ENCODE data around the gene RXRB.
A peak's percentile ranks its signal among the peaks of the same experiment; 100 is the strongest.

RXRB gene

GRCh38 chr6:33200219-33201146 lies at the start of gene RXRB, which contains the start of gene SLC39A7:
TSS of gene RXRB (minus strand) at chr6:33200665. CDS start at chr6:33200476, 189 bp downstream.
TSS of gene SLC39A7 (plus strand) at chr6:33200867. CDS start at chr6:33201246, 379 bp downstream.
- H3K27me3 ChIP-seq (ENCODE audit: control insufficient read depth, insufficient read depth, low read length) = no peaks in the 10 kb centered on the region
- H3K4me3 ChIP-seq (ENCODE audit: low read length) = peak within 1 kb of the TSS; percentile 72
- peak within 1 kb of the TSS; percentile 97 for H3K9ac ChIP-seq (ENCODE audit: low read length)
- no peaks in the 10 kb centered on the region for H3K9me3 ChIP-seq (ENCODE audit: control insufficient read depth, low read length)
- peaks cover 57% of the 10 kb centered on the region for H3K4me1 ChIP-seq (ENCODE audit: control insufficient read depth, insufficient read depth, low read length)
- peaks cover 23% of the 10 kb centered on the region for H3K36me3 ChIP-seq (ENCODE audit: control insufficient read depth, insufficient read depth, low read length)

GRCh38 chr6:33249732-33250630 lies 49.5 kb upstream of the RXRB start:
- peaks cover 25% of the 10 kb centered on the region for H3K4me1 ChIP-seq (ENCODE audit: control insufficient read depth, insufficient read depth, low read length)
- H3K9me3 ChIP-seq (ENCODE audit: control insufficient read depth, low read length) = no peaks in the 10 kb centered on the region
- H3K27me3 ChIP-seq (ENCODE audit: control insufficient read depth, insufficient read depth, low read length) = no peaks in the 10 kb centered on the region
- H3K36me3 ChIP-seq (ENCODE audit: control insufficient read depth, insufficient read depth, low read length) = no peaks in the 10 kb centered on the region
- H3K9ac ChIP-seq (ENCODE audit: low read length) = peak overlapping the region; percentile 92
- H3K4me3 ChIP-seq (ENCODE audit: low read length) = peak overlapping the region; percentile 38

GRCh38 chr6:33248932-33249731 lies 48.7 kb upstream of the RXRB start:
- H3K27me3 ChIP-seq (ENCODE audit: control insufficient read depth, insufficient read depth, low read length) = no peaks in the 10 kb centered on the region
- peak overlapping the region; percentile 92 for H3K9ac ChIP-seq (ENCODE audit: low read length)
- no peaks in the 10 kb centered on the region for H3K36me3 ChIP-seq (ENCODE audit: control insufficient read depth, insufficient read depth, low read length)
- H3K4me1 ChIP-seq (ENCODE audit: control insufficient read depth, insufficient read depth, low read length) = peaks cover 25% of the 10 kb centered on the region
- H3K4me3 ChIP-seq (ENCODE audit: low read length) = peak overlapping the region; percentile 56
- H3K9me3 ChIP-seq (ENCODE audit: control insufficient read depth, low read length) = no peaks in the 10 kb centered on the region

- H3K27me3 ChIP-seq (ENCODE audit: control insufficient read depth, insufficient read depth, low read length) = no peaks in the 10 kb centered on the region
- H3K4me3 ChIP-seq (ENCODE audit: low read length) = peak overlapping the region; percentile 56
- peaks cover 25% of the 10 kb centered on the region for H3K4me1 ChIP-seq (ENCODE audit: control insufficient read depth, insufficient read depth, low read length)
- no peaks in the 10 kb centered on the region for H3K9me3 ChIP-seq (ENCODE audit: control insufficient read depth, low read length)
- H3K36me3 ChIP-seq (ENCODE audit: control insufficient read depth, insufficient read depth, low read length) = no peaks in the 10 kb centered on the region
- H3K9ac ChIP-seq (ENCODE audit: low read length) = peak overlapping the region; percentile 50
These were observed 48.1 kb upstream of the RXRB start for GRCh38 chr6:33248643-33248931.

GRCh38 chr6:33247977-33248642 lies 47.6 kb upstream of the RXRB start:
- Histone ChIP-seq H3K4me1 (ENCODE audit: control insufficient read depth, insufficient read depth, low read length) (peaks cover 25% of the 10 kb centered on the region), H3K4me3 (ENCODE audit: low read length) (peak overlapping the region; percentile 56), H3K9ac (ENCODE audit: low read length) (peak overlapping the region; percentile 50), H3K36me3 (ENCODE audit: control insufficient read depth, insufficient read depth, low read length) (no peaks in the 10 kb centered on the region), H3K27me3 (ENCODE audit: control insufficient read depth, insufficient read depth, low read length) (no peaks in the 10 kb centered on the region), H3K9me3 (ENCODE audit: control insufficient read depth, low read length) (no peaks in the 10 kb centered on the region)

- H3K9me3 ChIP-seq (ENCODE audit: control insufficient read depth, low read length) = no peaks in the 10 kb centered on the region
- peaks cover 6% of the 10 kb centered on the region for H3K4me1 ChIP-seq (ENCODE audit: control insufficient read depth, insufficient read depth, low read length)
- H3K4me3 ChIP-seq (ENCODE audit: low read length) = no peak overlapping the region
- no peaks in the 10 kb centered on the region for H3K27me3 ChIP-seq (ENCODE audit: control insufficient read depth, insufficient read depth, low read length)
- no peaks in the 10 kb centered on the region for H3K36me3 ChIP-seq (ENCODE audit: control insufficient read depth, insufficient read depth, low read length)
- H3K9ac ChIP-seq (ENCODE audit: low read length) = no peak overlapping the region
These were observed 43.0 kb upstream of the RXRB start for GRCh38 chr6:33243476-33243875.

- no peak overlapping the region for H3K9ac ChIP-seq (ENCODE audit: low read length)
- H3K4me1 ChIP-seq (ENCODE audit: control insufficient read depth, insufficient read depth, low read length) = no peaks in the 10 kb centered on the region
- H3K36me3 ChIP-seq (ENCODE audit: control insufficient read depth, insufficient read depth, low read length) = no peaks in the 10 kb centered on the region
- no peaks in the 10 kb centered on the region for H3K9me3 ChIP-seq (ENCODE audit: control insufficient read depth, low read length)
- H3K27me3 ChIP-seq (ENCODE audit: control insufficient read depth, insufficient read depth, low read length) = no peaks in the 10 kb centered on the region
- no peak overlapping the region for H3K4me3 ChIP-seq (ENCODE audit: low read length)
These were observed 41.5 kb upstream of the RXRB start for GRCh38 chr6:33241968-33242367.

GRCh38 chr6:33237741-33238140 lies 37.3 kb upstream of the RXRB start:
- H3K4me1 ChIP-seq (ENCODE audit: control insufficient read depth, insufficient read depth, low read length) = no peaks in the 10 kb centered on the region
- H3K9me3 ChIP-seq (ENCODE audit: control insufficient read depth, low read length) = no peaks in the 10 kb centered on the region
- H3K9ac ChIP-seq (ENCODE audit: low read length) = no peak overlapping the region
- peaks cover 9% of the 10 kb centered on the region for H3K27me3 ChIP-seq (ENCODE audit: control insufficient read depth, insufficient read depth, low read length)
- H3K36me3 ChIP-seq (ENCODE audit: control insufficient read depth, insufficient read depth, low read length) = no peaks in the 10 kb centered on the region
- no peak overlapping the region for H3K4me3 ChIP-seq (ENCODE audit: low read length)

- peaks cover 13% of the 10 kb centered on the region for H3K27me3 ChIP-seq (ENCODE audit: control insufficient read depth, insufficient read depth, low read length)
- no peaks in the 10 kb centered on the region for H3K4me1 ChIP-seq (ENCODE audit: control insufficient read depth, insufficient read depth, low read length)
These were observed 36.4 kb upstream of the RXRB start for GRCh38 chr6:33236852-33237251.

GRCh38 chr6:33236328-33236727 lies 35.9 kb upstream of the RXRB start:
- H3K36me3 ChIP-seq (ENCODE audit: control insufficient read depth, insufficient read depth, low read length) = no peaks in the 10 kb centered on the region
- H3K4me1 ChIP-seq (ENCODE audit: control insufficient read depth, insufficient read depth, low read length) = no peaks in the 10 kb centered on the region
- H3K9ac ChIP-seq (ENCODE audit: low read length) = no peak overlapping the region
- H3K4me3 ChIP-seq (ENCODE audit: low read length) = no peak overlapping the region
- peaks cover 13% of the 10 kb centered on the region for H3K27me3 ChIP-seq (ENCODE audit: control insufficient read depth, insufficient read depth, low read length)
- no peaks in the 10 kb centered on the region for H3K9me3 ChIP-seq (ENCODE audit: control insufficient read depth, low read length)

More at GRCh38 chr6:33236852-33237251, 36.4 kb upstream of the RXRB start:
- Histone ChIP-seq H3K9ac (ENCODE audit: low read length) (no peak overlapping the region), H3K9me3 (ENCODE audit: control insufficient read depth, low read length) (no peaks in the 10 kb centered on the region), H3K36me3 (ENCODE audit: control insufficient read depth, insufficient read depth, low read length) (no peaks in the 10 kb centered on the region), H3K4me3 (ENCODE audit: low read length) (no peak overlapping the region)

GRCh38 chr6:33235221-33235634 lies 34.8 kb upstream of the RXRB start:
- H3K9me3 ChIP-seq (ENCODE audit: control insufficient read depth, low read length) = no peaks in the 10 kb centered on the region
- no peaks in the 10 kb centered on the region for H3K36me3 ChIP-seq (ENCODE audit: control insufficient read depth, insufficient read depth, low read length)
- no peak overlapping the region for H3K9ac ChIP-seq (ENCODE audit: low read length)
- H3K27me3 ChIP-seq (ENCODE audit: control insufficient read depth, insufficient read depth, low read length) = peaks cover 13% of the 10 kb centered on the region
- no peak overlapping the region for H3K4me3 ChIP-seq (ENCODE audit: low read length)
- no peaks in the 10 kb centered on the region for H3K4me1 ChIP-seq (ENCODE audit: control insufficient read depth, insufficient read depth, low read length)

Measured in mucosa of stomach (tissue), 1 donor.